HT-29 (cell line): ENCODE measurements around the gene OR2T2. TPM values are rescaled to one million over a fixed set of nuclear protein-coding genes. Genes with fewer than 3 reads are reported as not detected.
"Not testable (repeated sequence)": the region's sequence is repeated elsewhere in the genome, so short reads cannot be mapped to it uniquely, and the experiment has no call there.

ENCODE experiments used
- DNase-seq: peaks from one replicate; pipeline ENCODE4 v3.0.0-alpha.2; 2015; ENCODE audit warnings: low spot score
- total RNA-seq: library from RNA; depleted of rRNA; stranded (reverse); fragments of >200 nt; shearing (Covaris generic); gene quantifications from 2 replicates; pipeline ENCODE4 v1.2.3, GENCODE V29; 2014; rRNA removed

The OR2T2 gene
- total RNA-seq: not detected in 2 replicates

- DNase-seq: not testable (repeated sequence)
Observed at GRCh38 chr1:248445399-248445798, at the start of gene OR2T2. Gene OR2T2, plus strand, starts transcription at chr1:248445637. Its CDS starts 7,161 bp downstream, at chr1:248452798.

- no peak for DNase-seq
Observed at GRCh38 chr1:248402748-248403147, 42.7 kb upstream of the OR2T2 start, which contains the start of gene OR2T1. Gene OR2T1, plus strand, starts transcription at chr1:248403048. Its CDS starts 3,100 bp downstream, at chr1:248406148.

GRCh38 chr1:248404024-248404423 is 41.4 kb upstream of the OR2T2 start:
- DNase-seq: peak; percentile 11

- no peak for DNase-seq
Observed at GRCh38 chr1:248406721-248407692, 38.4 kb upstream of the OR2T2 start.

- no peak for DNase-seq
Observed at GRCh38 chr1:248416226-248416625, 29.2 kb upstream of the OR2T2 start.

- no peak for DNase-seq
Observed at GRCh38 chr1:248417854-248418253, 27.6 kb upstream of the OR2T2 start.

- DNase-seq: no peak
Observed at GRCh38 chr1:248421384-248421783, 24.1 kb upstream of the OR2T2 start.

GRCh38 chr1:248427526-248428191 is 17.8 kb upstream of the OR2T2 start:
- DNase-seq: not testable (repeated sequence)

- not testable (repeated sequence) for DNase-seq
Observed at GRCh38 chr1:248428192-248428533, 17.3 kb upstream of the OR2T2 start.

GRCh38 chr1:248431683-248432082 is 13.8 kb upstream of the OR2T2 start:
- not testable (repeated sequence) for DNase-seq

- DNase-seq: not testable (repeated sequence)
Observed at GRCh38 chr1:248432201-248432600, 13.2 kb upstream of the OR2T2 start.

GRCh38 chr1:248433811-248434415 is 11.5 kb upstream of the OR2T2 start:
- DNase-seq: not testable (repeated sequence)

- not testable (repeated sequence) for DNase-seq
Observed at GRCh38 chr1:248434913-248435312, 10.5 kb upstream of the OR2T2 start.

GRCh38 chr1:248436303-248436702 is 9.1 kb upstream of the OR2T2 start:
- DNase-seq: not testable (repeated sequence)

- not testable (repeated sequence) for DNase-seq
Observed at GRCh38 chr1:248438668-248439067, 6.8 kb upstream of the OR2T2 start.

- not testable (repeated sequence) for DNase-seq
Observed at GRCh38 chr1:248439283-248439682, 6.2 kb upstream of the OR2T2 start.

GRCh38 chr1:248442500-248443277 is 2.7 kb upstream of the OR2T2 start:
- not testable (repeated sequence) for DNase-seq

GRCh38 chr1:248444603-248445002 is 834 bp upstream of the OR2T2 start:
- not testable (repeated sequence) for DNase-seq

- DNase-seq: not testable (repeated sequence)
Observed at GRCh38 chr1:248448409-248449074, 3.1 kb downstream of the OR2T2 start.

GRCh38 chr1:248449821-248450465 is 4.5 kb downstream of the OR2T2 start:
- DNase-seq: not testable (repeated sequence)
